ENCODE measurements around the gene ATP9B.

Gene ATP9B

DNA sequence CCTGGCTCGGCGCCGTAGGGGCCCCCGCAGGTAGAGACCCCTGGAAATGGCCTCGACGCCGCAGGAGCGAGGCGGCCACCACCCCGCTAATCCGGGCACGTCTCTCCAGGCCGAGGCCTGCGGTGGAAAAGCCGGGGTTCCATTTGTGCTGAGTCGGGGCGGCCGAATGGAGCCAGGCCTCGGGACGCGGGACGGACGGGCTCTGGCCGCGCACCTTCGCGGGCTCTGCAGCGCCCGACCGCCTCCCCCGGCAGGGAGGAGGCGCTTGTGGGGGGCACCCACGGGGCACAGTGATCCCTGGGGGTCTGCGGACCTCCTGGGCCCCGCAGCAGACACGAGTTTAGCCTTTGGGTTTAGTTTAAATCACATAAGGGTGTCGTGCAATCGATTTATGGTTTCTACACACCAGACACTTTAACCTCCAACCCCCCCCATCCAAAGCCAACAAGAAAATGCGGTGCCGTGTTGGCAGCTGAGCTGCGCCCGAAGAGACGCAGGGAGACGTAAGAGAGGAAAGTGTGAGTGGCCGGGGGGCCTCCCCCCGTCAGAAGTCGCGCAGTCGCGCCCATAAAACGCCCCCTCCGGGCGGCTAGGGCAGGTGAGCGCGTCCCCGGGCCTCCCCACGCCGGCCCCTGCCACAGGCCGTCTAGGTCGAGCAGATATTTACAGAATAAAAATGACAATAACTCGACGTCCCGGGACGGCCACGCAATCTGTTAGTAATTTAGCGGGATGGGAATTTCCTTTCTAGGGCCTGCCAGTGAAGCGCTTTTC, 325.5 kb downstream of the ATP9B start:
- peak; percentile 40 to 49 for DNase-seq (ENCODE audit: low read depth in 2 of 2)

DNA sequence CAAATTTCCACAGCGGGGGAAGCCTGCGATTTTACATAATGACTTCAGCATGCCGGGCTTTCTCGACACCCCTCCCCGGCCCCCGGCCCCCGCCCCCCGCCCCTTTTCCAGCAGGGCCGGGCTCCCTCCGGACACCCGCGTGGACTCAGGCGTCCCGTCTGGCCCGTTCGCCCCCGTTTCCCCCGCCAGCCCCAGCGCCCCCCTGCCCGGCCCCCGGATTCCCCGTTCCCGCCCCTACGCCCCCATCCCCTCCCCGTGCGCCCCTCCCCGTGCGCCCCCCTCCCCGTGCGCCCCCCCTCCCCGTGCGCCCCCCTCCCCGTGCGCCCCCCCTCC, 326.1 kb downstream of the ATP9B start:
- DNase-seq (ENCODE audit: low read depth in 2 of 2) = no peak

DNA sequence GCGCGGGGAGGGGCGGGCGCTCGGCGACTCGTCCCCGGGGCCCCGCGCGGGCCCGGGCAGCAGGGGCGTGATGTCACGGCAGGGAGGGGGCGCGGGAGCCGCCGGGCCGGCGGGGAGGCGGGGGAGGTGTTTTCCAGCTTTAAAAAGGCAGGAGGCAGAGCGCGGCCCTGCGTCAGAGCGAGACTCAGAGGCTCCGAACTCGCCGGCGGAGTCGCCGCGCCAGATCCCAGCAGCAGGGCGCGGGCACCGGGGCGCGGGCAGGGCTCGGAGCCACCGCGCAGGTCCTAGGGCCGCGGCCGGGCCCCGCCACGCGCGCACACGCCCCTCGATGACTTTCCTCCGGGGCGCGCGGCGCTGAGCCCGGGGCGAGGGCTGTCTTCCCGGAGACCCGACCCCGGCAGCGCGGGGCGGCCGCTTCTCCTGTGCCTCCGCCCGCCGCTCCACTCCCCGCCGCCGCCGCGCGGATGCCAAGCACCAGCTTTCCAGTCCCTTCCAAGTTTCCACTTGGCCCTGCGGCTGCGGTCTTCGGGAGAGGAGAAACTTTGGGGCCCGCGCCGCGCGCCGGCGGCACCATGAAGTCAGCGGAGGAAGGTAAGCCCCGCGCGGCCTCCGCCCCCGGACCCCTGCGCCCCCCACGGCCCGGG, 326.7 kb downstream of the ATP9B start, which contains the start of gene NFATC1:
NFATC1 (plus strand) TSS at position 170 of the 644 bp plus-strand sequence; CDS start at position 465, 295 bp downstream.
- DNase-seq (ENCODE audit: low read depth in 2 of 2) = peak in 1 of 2 experiments; percentile 40

DNA sequence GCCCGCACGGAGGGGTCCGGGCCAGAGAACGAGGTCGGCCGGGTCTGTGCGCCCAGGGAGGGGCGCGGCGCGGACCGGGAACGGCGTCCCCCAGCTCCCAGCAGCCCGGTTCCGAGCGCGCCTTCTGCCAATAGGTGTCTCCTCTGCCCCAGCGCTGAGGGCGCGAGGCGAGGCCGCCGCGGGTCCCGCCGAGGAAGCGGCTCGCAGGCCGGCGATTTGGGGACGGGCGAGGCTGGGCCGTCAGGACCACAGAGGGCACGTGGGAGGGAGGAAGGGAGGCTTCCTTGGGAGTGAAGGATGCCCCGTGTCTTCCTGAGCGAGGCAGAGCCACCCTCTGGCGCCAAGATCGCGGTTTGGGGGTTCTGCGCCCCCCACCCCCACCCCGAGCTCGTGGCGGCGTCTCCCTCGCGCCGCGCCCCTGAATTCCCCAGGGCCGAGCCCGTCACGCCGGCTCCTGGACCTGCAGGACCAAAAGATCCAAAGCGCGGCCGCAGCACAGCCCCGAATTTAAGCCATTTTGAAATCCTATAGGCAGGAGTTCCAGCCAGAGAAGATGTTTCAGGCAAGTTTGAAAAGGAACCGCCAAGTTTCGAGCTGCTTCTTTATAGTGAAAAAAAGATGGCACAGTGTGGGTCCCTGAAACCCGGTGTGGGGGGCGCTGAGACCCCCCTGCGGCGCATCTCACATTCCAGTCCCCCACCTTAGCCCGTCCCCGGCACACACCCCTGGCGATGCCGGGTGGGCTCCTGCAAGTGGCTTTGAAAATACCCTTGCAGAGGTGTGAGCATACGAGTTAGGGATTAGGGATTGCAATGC, 327.4 kb downstream of the ATP9B start:
- no peak for DNase-seq (ENCODE audit: low read depth in 2 of 2)

DNA sequence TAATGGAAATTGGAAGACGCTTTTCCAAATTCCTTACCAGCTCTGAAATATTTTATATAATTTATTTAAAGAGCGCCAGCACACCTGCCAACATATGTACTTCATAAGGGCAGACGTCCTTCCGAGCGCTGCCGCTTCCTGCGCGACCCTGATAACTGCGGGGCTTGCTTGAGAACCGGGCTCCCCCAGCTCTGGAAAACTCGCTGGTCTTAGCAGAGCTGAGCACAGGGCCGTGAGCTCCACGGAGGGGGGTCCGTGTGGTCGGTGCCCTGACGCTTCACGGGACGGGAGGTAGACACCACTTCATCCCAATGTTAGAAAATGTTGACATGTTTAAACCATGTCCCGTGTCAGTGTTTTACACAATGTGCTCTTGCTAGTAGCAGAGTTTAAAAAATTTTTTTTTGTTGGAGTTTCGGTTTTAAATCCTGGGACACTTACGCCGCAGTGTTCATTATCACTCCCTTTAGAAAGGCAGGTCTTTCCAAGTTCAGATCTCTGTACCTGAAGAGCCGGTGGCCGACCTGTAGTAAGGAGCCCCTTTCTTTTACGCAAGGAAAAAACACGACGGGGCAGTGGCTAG, 328.1 kb downstream of the ATP9B start:
- no peak for DNase-seq (ENCODE audit: low read depth in 2 of 2)

DNA sequence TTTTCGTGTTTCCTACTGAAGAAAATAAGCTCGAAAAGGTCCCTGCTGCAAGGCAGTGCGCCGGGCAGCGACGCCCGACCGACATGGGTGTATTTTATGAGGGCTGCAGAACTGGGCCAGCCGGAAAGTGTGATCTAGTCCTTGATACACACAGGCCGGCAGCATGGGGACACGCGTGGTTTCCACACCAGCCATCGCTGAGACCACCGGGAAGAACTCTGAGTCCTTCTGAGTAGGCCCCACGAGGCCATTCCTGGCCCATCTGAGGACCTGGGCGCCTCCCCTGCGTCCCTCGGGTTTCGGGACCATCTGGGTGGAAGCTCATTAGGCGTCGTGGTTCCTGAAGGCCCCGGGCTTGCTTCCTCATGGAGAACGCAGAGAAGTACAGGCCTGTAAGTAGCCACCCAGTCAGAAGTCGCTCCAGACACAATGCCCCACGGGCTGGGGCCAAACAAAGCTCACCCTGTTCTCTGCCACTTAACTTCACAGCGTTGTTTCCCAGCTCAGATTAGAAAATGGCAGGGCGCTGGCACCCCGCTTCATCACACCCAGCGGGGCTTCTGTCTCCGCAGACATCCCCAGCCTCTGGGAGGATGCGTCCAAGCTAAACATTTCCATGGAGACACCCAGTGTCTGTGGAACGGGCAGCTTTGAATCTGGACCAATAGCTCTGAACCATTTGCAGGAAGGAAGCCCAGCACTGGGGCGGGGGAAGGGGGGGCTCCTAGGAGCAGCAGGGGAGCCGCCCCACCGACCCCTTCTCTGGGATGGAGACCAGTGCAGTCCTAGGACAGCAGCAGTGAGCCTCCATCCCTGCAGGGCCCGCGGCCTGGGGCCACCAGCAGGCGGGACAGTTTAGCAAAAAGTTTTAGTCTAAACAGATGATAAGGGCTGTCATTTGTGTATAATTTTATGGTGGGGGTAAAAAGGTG, 328.9 kb downstream of the ATP9B start:
- no peak for DNase-seq (ENCODE audit: low read depth in 2 of 2)

DNA sequence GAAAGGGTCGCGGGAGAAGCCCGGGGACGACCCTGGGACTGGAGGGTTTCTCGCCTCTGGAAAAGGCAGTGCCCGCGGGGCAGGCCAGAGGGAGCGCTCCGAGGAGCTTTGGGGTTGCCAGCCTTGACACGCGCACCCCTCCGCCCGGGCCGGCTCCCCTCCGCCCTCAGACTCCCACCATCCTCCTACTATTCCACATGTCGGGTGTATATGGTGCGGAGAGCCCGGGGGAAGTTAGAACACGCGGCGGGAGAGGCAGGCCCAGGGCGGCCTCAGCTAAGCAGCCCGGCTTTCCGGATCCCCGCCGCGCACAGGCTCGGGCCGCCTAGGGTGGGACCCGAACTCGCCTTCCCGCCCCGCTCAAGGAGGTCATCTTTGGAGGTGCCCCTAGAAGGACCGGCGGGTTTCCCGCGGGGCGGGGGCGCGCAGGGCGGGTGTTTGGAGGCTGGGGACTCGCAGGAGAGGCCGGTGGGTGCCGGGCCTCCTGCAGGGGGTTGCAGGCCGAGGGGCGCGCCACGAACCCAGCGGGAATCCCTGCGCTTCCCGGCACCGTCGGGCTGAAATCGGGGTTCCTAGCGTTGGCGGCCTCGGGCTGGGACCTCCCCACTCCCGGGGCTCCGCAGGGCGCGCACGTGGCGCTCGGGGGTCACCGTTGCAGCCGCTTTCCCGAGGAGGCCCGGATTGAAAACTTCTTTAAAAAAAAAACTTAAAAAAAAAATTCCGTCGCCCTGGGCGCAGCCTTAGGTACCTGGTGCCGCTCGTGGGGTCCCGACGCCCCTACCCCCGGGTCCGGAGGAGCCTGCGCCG, 330.3 kb downstream of the ATP9B start:
- no peak for DNase-seq (ENCODE audit: low read depth in 2 of 2)

DNA sequence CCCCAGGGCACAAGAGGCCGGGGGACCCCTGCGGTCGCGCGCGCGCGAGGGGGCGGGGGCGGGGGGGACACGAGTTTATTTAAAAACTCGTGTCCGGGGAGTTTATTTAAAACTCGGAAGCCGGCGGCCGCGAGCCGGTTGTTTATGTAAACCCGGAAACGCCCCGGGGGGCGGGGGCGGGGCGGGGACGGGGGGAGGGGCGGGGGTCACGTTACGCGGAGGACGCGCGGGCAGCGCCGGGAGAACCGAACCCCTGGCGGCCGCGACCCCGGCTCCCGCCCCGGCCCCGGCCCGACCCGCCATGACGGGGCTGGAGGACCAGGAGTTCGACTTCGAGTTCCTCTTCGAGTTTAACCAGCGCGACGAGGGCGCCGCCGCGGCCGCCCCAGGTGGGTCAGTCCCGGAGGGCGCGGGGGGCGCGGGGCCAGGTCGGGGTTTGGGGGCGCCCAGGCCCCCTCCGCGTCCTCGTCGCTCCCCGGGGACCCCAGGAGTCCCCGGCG, 330.9 kb downstream of the ATP9B start:
- DNase-seq (ENCODE audit: low read depth in 2 of 2) = no peak

DNA sequence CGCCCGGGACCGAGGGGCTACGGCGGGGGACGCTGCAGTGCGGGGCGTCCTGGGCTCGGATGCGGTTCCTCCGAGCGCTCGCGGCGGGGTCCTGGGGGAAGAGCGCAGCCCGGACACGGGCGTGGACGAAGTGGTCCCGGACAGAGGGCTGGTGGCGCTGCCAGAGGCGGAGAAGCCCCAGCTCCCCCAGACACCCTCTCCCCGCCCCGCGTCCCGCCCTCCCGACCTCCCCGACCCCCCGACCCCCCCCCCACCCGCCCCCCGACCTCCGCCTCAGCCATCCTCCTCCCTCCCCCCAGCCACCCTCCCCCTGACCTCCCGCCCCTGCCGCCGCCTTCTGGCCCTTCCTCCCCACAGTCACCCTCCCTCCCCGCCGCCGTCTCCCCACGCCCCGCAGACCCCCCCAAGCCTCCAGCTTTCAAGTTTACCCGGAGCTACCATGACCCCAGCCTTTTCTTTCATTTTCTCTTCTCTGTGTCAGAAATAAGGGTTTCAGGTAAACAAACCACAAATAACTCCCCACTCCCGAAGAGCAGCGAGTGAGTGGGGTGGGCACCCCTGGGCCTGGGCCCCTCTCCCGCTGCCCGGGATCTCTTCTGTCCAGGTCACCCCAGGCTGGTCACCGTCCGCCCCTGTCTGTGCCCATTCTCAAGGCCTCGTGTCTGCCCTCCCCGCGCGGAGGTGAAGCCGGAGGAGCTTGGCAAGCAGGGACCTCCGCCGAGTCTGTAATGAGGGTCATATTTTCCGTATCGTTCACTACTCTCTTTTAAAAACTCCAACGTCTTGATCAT, 331.6 kb downstream of the ATP9B start:
- DNase-seq (ENCODE audit: low read depth in 2 of 2) = no peak

DNA sequence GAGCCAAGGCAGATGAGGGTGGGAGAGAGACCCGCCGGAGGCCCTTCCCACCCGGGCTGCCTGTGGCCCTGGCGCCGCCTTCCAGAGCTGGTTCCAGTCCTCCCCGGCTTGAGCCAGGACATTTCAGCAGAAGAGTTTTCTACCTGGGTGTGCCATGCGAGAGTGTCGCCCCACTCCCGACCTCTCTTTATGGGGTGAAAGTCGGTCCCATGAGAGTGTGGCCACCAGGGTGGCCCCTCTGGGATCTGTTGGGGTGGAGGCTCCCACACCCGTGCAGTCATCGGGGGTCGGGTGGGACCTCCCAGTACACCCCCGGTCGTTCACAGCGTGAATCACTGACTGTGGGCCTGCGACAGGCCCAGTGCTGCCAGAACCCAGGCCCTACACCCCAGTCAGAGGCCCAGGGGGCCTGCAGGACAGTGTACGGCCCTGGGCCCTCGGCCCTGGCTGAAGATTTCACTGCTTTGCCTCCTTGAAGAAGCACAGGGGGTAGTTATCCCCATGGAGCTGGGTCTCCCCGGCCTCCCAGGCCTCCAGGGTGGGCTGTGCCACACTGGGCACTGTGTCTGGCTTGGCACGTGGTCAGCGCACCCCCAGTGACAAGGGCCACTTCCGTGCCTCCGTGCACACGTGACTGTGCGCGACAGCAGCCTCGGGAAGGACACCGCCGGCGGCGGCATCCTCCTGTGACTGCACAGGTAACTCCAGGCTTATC, 332.5 kb downstream of the ATP9B start:
- no peak for DNase-seq (ENCODE audit: low read depth in 2 of 2)

DNA sequence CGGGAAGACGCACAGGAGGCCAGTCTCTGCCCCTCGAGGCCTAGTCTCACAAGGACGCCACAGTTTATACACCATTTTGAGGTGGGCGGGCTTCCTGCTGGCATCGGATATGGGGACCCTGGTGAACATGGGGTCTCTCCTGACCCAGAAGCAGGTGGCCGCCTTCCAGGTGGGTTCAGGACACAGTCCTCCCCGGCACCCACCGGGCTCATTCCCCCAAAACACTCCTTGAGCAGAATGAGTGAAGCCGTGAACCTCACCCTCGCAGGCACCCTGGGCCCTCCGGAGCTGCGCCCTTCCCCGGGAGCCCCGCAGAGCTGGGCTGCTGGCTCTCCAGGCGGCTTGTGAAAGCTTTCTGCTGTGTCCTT, 333.0 kb downstream of the ATP9B start:
- DNase-seq (ENCODE audit: low read depth in 2 of 2) = no peak

DNA sequence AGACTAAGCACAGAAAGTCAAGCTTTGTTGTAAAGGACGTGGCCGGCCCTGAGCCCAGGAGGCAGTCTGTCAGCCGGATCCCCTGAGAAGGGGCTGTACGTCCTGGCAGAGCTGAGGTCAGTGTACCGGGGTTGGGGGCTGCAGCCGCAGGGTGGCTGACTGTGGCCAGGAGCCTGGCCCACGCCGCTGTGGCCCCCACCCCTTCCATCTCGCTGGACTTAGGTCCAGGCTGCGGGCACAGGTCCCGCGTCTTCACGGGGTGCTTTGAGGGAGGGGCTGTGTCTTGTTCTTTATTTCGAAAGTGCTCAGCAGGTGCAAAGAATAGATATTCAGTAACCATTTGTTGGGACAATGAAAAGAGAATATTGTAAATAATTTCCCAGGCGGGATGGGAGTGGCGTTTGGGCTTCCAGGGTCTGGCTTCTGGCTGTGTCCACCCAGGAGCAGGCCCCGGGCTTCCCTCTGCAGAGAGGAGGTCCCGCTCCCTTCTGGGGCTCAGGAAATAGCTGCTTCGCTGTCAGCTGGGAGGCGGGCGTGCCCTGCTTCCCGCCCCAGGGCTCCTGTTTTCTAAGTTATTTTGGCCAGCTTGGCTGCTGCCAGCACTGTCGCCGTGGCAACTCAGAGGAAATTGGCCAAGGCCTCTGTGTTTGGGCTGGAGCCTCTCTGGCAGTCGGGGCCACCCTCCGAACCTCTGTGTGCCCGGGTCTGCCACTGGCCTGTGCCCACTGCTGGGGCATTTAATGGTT, 334.0 kb downstream of the ATP9B start:
- DNase-seq (ENCODE audit: low read depth in 2 of 2) = no peak

DNA sequence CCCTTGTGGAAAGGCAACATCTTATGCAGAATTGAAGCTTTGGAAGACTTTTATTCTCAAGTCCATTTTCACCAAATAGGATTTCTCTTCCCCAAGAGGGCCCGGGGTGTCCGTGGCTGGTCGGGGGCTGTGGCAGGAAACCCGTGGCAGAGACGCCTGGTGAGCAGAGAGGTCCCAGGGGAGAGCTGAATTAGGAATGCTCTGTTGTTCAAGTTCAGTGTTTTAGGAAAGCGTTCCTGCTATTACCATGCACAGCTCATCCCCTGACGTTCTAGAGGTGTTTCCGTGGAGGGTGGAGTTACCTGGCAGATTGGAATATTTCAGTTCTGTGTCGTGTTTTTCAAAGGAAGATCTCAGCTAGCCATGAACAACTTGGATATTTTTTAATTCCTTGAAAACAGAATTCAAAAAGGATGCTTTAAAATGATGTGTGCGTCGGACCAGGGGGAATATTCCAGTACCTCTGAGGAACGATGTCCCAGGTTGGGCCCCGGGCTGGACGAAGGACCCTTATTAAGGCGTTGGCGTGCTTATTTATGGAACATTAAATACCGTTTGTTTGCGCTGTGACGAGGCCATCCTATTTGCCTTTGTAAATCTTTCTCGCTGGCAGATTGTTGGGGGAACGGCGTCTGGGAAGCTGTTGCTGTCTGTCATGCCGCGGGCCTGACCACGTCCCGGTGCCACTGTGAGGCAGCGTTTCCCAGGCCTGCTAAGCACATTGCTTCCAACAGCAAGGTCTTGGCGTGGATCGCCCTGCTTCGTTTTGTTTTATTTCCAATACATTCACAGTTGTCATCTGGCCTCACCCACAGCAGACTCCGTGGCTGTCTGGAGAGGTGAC, 334.8 kb downstream of the ATP9B start:
- no peak for DNase-seq (ENCODE audit: low read depth in 2 of 2)

DNA sequence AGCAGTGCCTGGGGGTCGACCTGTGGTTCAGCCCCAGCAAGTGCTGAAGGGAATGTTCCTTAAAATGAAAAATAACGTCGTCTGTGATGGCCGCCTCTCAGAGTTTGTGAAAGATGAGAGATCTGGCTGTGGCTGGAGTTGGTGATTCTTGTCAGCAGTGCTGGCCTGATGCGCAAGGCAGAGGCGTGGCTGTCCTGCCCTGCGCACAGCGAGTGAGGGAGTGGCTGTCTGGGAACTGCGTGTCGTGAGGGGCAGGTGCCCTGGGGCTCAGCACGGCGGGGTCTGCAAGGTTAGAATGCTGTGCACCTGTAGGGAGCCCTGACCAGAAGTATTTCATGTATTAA, 335.3 kb downstream of the ATP9B start:
- DNase-seq (ENCODE audit: low read depth in 2 of 2) = no peak

DNA sequence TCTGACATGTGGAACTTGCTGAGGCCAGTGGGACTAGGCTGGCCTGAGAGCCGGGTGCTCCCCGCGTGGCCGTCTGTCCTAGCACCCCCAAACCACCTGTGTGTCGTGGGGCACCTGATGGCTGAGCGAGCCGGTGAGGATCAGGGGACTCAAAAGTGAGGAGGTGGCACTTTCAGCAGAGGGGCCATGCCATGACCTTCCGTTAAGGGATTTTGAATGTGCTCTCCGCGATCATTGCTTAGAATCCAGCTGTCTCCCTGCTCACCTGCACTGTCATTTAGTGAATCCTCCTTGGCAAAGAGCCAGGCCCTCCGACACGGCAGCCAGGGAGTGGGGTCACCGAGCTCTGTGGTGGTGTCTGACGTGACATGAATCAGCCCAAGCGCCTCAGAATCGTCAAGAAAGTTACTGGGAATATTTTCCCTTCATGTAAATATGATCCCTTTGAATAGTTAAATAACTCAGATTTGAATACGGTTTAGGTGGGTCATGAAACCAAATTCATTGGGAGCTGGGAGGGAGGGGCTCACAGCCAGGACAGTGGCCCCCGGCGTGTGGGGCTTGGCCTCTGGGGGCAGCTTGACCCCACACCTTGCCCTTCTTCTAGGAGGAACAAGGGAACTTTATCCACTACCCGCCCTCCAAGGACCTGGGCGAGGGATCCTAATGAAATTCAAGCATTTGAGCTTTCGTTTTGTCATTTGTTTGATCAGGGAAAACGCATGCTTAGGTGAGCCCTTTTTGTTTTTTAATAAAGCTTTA, 336.0 kb downstream of the ATP9B start:
- DNase-seq (ENCODE audit: low read depth in 2 of 2) = no peak

DNA sequence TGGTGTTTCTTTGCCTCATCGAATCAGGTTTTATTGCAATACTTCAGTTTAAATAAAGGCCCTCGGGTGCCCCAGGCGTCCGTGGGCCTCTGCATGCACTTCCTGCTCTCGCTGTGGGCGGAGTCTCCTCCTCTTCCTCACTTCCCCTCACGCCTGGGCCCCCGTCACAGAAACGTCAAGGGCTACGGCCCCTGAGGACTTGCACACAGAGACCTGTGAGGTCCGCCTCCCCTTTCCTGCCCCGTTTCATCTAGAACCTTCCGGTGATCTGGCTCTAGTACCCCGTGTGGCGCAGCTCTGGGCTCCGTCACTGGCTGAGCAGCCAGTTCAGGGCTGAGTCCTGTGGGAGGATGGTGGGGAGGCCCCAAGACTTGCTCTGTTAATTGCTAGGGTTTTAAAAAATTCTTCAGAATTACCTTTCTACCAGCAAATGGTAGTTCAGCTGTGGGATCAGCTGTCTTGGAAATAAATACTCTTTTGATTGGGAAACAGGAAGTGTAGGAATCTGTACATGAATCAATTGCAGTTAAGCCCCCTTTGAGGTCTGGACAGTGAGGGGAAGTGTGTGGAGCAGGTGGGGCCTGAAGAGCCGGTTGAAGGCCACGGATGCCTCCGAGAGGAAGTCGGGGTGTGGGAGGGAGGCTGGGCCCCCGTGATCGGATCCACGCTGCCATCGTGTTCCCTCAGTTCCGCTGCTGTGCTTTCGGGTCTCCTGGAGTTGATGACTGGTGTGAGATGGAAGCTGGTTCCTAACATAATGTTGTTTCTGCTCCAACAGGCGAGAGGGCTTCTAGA, 336.8 kb downstream of the ATP9B start:
- no peak for DNase-seq (ENCODE audit: low read depth in 2 of 2)

All from fibroblast of skin of left quadriceps (primary cell).